AG04450 (cell line): ENCODE data around the gene PNLDC1. TPM values are rescaled to one million over a fixed set of nuclear protein-coding genes. Genes with fewer than 3 reads are reported as not detected.

Experiments used
- CTCF ChIA-PET: fragments of 300-600, 350-600 bp; formaldehyde crosslinking; extraction: SDS; loops from one replicate; lab custom pipeline; 2022; ENCODE audit warnings: antibody characterized with exemption, inconsistent platforms; lab: Charles Lee
- POLR2A ChIA-PET: fragments of 350-600 bp; formaldehyde crosslinking; extraction: SDS; loops from one replicate; lab custom pipeline; 2021; ENCODE audit warnings: antibody characterized with exemption, inconsistent platforms; lab: Yijun Ruan, JAX
- DNase-seq: peaks from one replicate; pipeline ENCODE4 v3.0.0-alpha.2; 2011; ENCODE audit warnings: low read depth, low spot score
- H3K27ac ChIP-seq: one replicate; pipeline ENCODE4 v1.5.1; 2012; ENCODE audit warnings: low read depth, low read length, control low read depth
- H3K27me3 ChIP-seq: one replicate; pipeline ENCODE4 v1.6.0; 2012; ENCODE audit warnings: low read length; ENCODE audit not compliant: control insufficient read depth, insufficient read depth
- H3K4me3 ChIP-seq: 2 replicates; pipeline ENCODE4 v1.5.1; 2011; ENCODE audit warnings: mild to moderate bottlenecking, low read depth, low read length, control low read depth
- H3K9me3 ChIP-seq: 2 replicates; pipeline ENCODE4 v1.5.1; 2012; ENCODE audit warnings: low read length; ENCODE audit not compliant: control insufficient read depth, insufficient read depth
- polyA plus RNA-seq: library from polyadenylated mRNA; depleted of rRNA; stranded (reverse); fragments of >200 nt; gene quantifications from 2 replicates; pipeline ENCODE4 v1.2.3, GENCODE V29; 2011
- TF ChIP-seq, protein P1 (sequence below): IDR thresholded peaks from 2 replicates; pipeline ENCODE4 v1.5.1; 2011; ENCODE audit warnings: low read depth, low read length, control low read depth, inconsistent platforms

The PNLDC1 gene
- polyA plus RNA-seq, 1 experiment, result 0.19 TPM

DNA sequence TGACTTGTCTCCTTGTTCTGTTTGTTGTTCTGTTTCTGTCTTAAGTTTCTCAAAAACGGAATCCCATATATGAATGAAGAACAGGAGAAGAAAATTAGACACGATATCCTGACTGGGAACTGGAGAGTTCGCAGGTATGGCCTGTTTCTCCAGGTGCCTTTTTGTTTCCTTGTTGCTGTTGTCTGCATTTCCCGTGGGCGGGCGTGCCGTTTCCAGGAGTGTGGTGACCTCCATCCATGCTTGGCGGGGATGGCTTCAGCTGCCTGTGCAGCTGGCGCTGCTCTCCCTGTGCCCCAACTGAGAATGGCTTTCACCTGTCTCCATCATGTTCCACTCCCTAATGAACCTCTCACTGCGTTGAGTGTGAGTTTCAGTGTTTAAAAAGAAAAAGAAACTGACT lies 4.4 kb downstream of the PNLDC1 start:
- Histone ChIP-seq H3K27ac (no peak overlapping the region), H3K4me3 (no peak overlapping the region), H3K27me3 (peaks cover 3% of the 10 kb centered on the region), H3K9me3 (no peaks in the 10 kb centered on the region; the same call in 1 of the 2 replicates)
- POLR2A ChIA-PET, result no interaction called here
- CTCF ChIA-PET, result no interaction called here
- TF ChIP-seq, protein P1, sequence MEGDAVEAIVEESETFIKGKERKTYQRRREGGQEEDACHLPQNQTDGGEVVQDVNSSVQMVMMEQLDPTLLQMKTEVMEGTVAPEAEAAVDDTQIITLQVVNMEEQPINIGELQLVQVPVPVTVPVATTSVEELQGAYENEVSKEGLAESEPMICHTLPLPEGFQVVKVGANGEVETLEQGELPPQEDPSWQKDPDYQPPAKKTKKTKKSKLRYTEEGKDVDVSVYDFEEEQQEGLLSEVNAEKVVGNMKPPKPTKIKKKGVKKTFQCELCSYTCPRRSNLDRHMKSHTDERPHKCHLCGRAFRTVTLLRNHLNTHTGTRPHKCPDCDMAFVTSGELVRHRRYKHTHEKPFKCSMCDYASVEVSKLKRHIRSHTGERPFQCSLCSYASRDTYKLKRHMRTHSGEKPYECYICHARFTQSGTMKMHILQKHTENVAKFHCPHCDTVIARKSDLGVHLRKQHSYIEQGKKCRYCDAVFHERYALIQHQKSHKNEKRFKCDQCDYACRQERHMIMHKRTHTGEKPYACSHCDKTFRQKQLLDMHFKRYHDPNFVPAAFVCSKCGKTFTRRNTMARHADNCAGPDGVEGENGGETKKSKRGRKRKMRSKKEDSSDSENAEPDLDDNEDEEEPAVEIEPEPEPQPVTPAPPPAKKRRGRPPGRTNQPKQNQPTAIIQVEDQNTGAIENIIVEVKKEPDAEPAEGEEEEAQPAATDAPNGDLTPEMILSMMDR, result no peak
- no peak for DNase-seq

DNA sequence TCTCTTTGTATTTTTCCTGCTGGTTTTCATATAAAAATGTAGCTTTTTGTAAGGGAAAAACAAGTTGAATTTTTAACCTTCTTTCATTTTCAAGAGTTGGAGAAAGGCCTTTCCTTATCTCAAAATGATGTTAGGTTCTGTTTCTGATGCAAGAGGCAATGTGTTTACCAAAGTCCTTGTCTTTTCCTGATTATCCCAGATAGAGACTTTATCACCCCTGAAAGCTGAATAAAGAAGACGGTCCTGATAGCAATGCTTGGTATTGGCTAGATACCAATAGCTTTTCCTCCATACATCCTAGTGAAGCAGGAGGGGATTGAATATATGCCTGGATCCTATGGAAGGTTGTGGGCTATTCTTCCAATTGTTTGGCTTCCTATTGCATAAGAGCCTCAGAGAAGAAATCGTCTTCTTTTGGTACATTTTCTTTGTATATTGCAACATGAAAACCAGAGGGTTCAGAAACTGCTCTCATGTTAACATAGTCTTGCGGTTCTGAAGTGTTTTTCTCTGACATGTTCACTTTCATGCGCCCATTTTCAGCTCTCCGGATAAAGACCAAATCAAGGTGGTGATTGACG lies 5.5 kb downstream of the PNLDC1 start:
- Histone ChIP-seq H3K4me3 (no peak overlapping the region), H3K27me3 (peaks cover 3% of the 10 kb centered on the region), H3K9me3 (no peaks in the 10 kb centered on the region), H3K27ac (no peak overlapping the region)
- ChIA-PET CTCF (no interaction called here), POLR2A (no interaction called here)
- TF ChIP-seq, protein P1, result no peak
- no peak for DNase-seq

DNA sequence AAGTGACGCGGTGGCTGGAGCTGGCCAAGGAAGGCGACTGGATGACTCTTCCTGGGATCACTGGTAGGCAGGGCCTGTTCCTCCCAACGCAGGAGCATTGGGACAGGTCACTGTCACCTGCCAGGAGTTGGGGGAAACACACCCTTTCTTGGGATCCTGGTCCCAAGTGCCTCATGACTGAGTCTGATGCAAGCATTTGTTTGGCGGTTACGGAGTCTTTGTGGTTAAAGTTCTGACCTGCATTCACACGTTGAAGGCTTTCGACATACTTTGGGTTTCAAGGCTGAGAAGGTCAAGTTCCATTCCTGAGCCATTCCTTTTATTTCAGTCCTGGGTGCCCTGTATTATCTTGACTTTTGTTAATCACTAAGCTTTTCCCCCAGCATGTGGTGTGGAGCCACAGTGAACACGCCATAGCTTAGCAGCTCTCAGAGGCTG lies 6.0 kb downstream of the PNLDC1 start:
- TF ChIP-seq, protein P1, result no peak
- CTCF ChIA-PET, result no interaction called here
- no peaks in the 10 kb centered on the region for H3K9me3 ChIP-seq
- POLR2A ChIA-PET, result no interaction called here
- H3K4me3 ChIP-seq, result no peak overlapping the region
- peaks cover 3% of the 10 kb centered on the region for H3K27me3 ChIP-seq
- no peak for DNase-seq
- no peak overlapping the region for H3K27ac ChIP-seq

- Histone ChIP-seq H3K9me3 (no peaks in the 10 kb centered on the region), H3K27me3 (peaks cover 3% of the 10 kb centered on the region), H3K27ac (no peak overlapping the region), H3K4me3 (no peak overlapping the region)
- TF ChIP-seq, protein P1, result no peak
- CTCF ChIA-PET, result interaction anchor here (0.6 to 1.3 kb wide), 2 partner anchors 21 to 44 kb away, joined by 3 read pairs; no protein-coding TSS in a partner anchor
- POLR2A ChIA-PET, result no interaction called here
- no peak for DNase-seq
Measured at GRCh38 chr6:159807150-159807858, 7.2 kb downstream of the PNLDC1 start.

DNA sequence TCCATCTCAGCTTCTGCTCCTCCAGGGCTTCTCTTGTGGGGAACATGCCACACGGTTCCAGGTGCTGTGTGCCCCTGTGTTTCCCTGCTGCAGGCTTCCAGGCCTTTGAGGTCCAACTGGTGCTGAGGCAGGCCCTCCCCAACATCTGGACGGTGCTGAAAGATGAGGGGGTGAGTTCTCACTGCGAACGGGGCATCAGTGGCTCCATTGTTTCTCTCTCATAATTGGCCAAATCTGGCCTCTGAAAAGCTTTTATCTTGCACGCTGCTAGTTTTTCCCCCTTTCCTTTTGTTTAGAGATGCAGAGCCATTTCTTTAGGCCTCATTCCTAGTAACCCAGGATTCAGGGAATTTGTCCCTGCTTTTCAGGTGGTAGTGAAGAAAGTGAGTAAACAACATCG lies 8.6 kb downstream of the PNLDC1 start:
- Histone ChIP-seq H3K27ac (no peak overlapping the region), H3K4me3 (no peak overlapping the region), H3K9me3 (no peaks in the 10 kb centered on the region), H3K27me3 (no peaks in the 10 kb centered on the region)
- DNase-seq, result no peak
- ChIA-PET POLR2A (no interaction called here), CTCF (no interaction called here)
- TF ChIP-seq, protein P1, result no peak
